Keratinocyte (primary cell): ENCODE data around the gene TRIM39. TPM values are rescaled to one million over a fixed set of nuclear protein-coding genes. Genes with fewer than 3 reads are reported as not detected.

Experiments used
- DNase-seq: peaks from one replicate; pipeline ENCODE4 v3.0.0-alpha.2; 2011; ENCODE audit warnings: low read depth, missing footprints, low spot score
- FAIRE-seq: peaks from 2 replicates; lab custom pipeline; 2011; peaks lifted over from hg19 to GRCh38; lab: Jason Lieb, UNC
- H2AFZ ChIP-seq: 2 replicates; pipeline ENCODE4 v1.6.0; 2012; ENCODE audit warnings: low read length, control low read depth, inconsistent platforms; ENCODE audit not compliant: control insufficient read depth
- H3K27ac ChIP-seq: 2 replicates; pipeline ENCODE4 v1.5.1; 2011; ENCODE audit warnings: low read length; ENCODE audit not compliant: control insufficient read depth, insufficient read depth
- H3K27me3 ChIP-seq: 3 replicates; pipeline ENCODE4 v1.6.0; 2011; ENCODE audit warnings: low read length; ENCODE audit not compliant: control insufficient read depth, insufficient read depth; ENCODE audit errors: extremely low read depth
- H3K36me3 ChIP-seq, 2 experiments: 2 replicates in 1 of 2; 3 replicates in 1 of 2; pipeline ENCODE4 v1.5.1; 2011; ENCODE audit warnings: low read length in 2 of 2, mild to moderate bottlenecking in 1 of 2; ENCODE audit not compliant: control insufficient read depth in 2 of 2, insufficient read depth in 2 of 2; ENCODE audit errors: extremely low read depth in 1 of 2
- H3K4me1 ChIP-seq: 3 replicates; pipeline ENCODE4 v1.5.1; 2011; ENCODE audit warnings: low read length; ENCODE audit not compliant: control insufficient read depth, insufficient read depth; ENCODE audit errors: extremely low read depth
- H3K4me2 ChIP-seq: 3 replicates; pipeline ENCODE4 v1.6.0; 2011; ENCODE audit warnings: low read depth, low read length; ENCODE audit not compliant: control insufficient read depth, insufficient read depth; ENCODE audit errors: extremely low read depth
- H3K4me3 ChIP-seq, 3 experiments: fragments of 200-600 bp in 1 of 3; sonication (generic) in 1 of 3; 2 replicates in 2 of 3; 3 replicates in 1 of 3; pipeline ENCODE4 v1.5.1; 2011 to 2016; ENCODE audit warnings: low read length in 3 of 3, mild to moderate bottlenecking in 3 of 3, control low read depth in 2 of 3, inconsistent platforms in 1 of 3, low read depth in 1 of 3, mixed read lengths in 1 of 3, mixed run types in 1 of 3, moderate library complexity in 1 of 3; ENCODE audit not compliant: control insufficient read depth in 2 of 3, insufficient read depth in 2 of 3; ENCODE audit errors: extremely low read depth in 1 of 3
- H3K79me2 ChIP-seq: 2 replicates; pipeline ENCODE4 v1.6.0; 2012; ENCODE audit warnings: low read length; ENCODE audit not compliant: control insufficient read depth, insufficient read depth
- H3K9ac ChIP-seq: 3 replicates; pipeline ENCODE4 v1.6.0; 2011; ENCODE audit warnings: low read length; ENCODE audit not compliant: control insufficient read depth, insufficient read depth; ENCODE audit errors: extremely low read depth
- H3K9me1 ChIP-seq: 3 replicates; pipeline ENCODE4 v1.6.0; 2011; ENCODE audit warnings: low read length; ENCODE audit not compliant: control insufficient read depth, insufficient read depth; ENCODE audit errors: extremely low read depth
- H3K9me3 ChIP-seq: 2 replicates; pipeline ENCODE4 v1.5.1; 2012; ENCODE audit warnings: low read depth, low read length; ENCODE audit not compliant: control insufficient read depth
- H4K20me1 ChIP-seq: 3 replicates; pipeline ENCODE4 v1.6.0; 2011; ENCODE audit warnings: low read length; ENCODE audit not compliant: control insufficient read depth, insufficient read depth; ENCODE audit errors: extremely low read depth
- CTCF ChIP-seq, 3 experiments: IDR thresholded peaks in 1 of 3; conservative IDR thresholded peaks in 1 of 3; optimal IDR thresholded peaks in 1 of 3; 2 replicates in 2 of 3; 3 replicates in 1 of 3; pipeline versions ENCODE3 to v1.5.1; 2011; ENCODE audit warnings: low read length in 3 of 3, mild to moderate bottlenecking in 3 of 3, moderate library complexity in 2 of 3, control low read depth in 1 of 3, inconsistent platforms in 1 of 3; ENCODE audit not compliant: insufficient read depth in 2 of 3; ENCODE audit errors: extremely low read depth in 1 of 3
- EZH2 ChIP-seq: IDR thresholded peaks from one replicate; pipeline ENCODE4 v1.6.1; 2012; ENCODE audit warnings: inconsistent platforms, mild to moderate bottlenecking, low read length, moderate library complexity
- dilution Hi-C: fragments of 300-500 bp; cut with MboI; formaldehyde crosslinking; loops from one replicate; pipeline ENCODE4 v1.7.0; 2020; ENCODE audit warnings: low sequenced_read_pairs; ENCODE audit not compliant: extremely low pct_ligation_motif_present
- polyA plus RNA-seq, 5 experiments: library from polyadenylated mRNA; depleted of rRNA in 3 of 5; stranded (reverse) in 3 of 5; stranded (forward) in 1 of 5; unstranded in 1 of 5; fragments of >200 nt; gene quantifications; 1 replicate in 1 of 5; 2 replicates in 3 of 5; 3 replicates in 1 of 5; pipeline versions ENCODE4 v1.2.1 to v1.2.3, GENCODE V29; 2011 to 2012; ENCODE audit warnings: missing spikeins in 2 of 5, low read depth in 1 of 5, low replicate concordance in 1 of 5

The TRIM39 gene
- polyA plus RNA-seq, 1 donor (not counting 4 experiments of a cell fraction or from before 2014, with no cell fraction given) = 7.9 TPM

GRCh38 chr6:30287139-30287538 lies 39.6 kb upstream of the TRIM39 start:
- no peak overlapping the region for H2AFZ ChIP-seq
- H3K4me2 ChIP-seq = no peak overlapping the region
- H3K4me3 ChIP-seq = no peak overlapping the region
- no peak for TF ChIP-seq EZH2
- no peaks in the 10 kb centered on the region for H4K20me1 ChIP-seq
- DNase-seq (no peak), FAIRE-seq (no peak)
- H3K27ac ChIP-seq = no peak overlapping the region
- H3K9me3 ChIP-seq = peaks cover 22% of the 10 kb centered on the region
- no peaks in the 10 kb centered on the region for H3K27me3 ChIP-seq
- dilution Hi-C loops = no loop called here
- no peaks in the 10 kb centered on the region for H3K9me1 ChIP-seq
- no peaks in the 10 kb centered on the region for H3K79me2 ChIP-seq
- no peak overlapping the region for H3K9ac ChIP-seq
- no peaks in the 10 kb centered on the region for H3K4me1 ChIP-seq
- H3K36me3 ChIP-seq = peaks cover 10 to 14% of the 10 kb centered on the region in 2 experiments

DNA sequence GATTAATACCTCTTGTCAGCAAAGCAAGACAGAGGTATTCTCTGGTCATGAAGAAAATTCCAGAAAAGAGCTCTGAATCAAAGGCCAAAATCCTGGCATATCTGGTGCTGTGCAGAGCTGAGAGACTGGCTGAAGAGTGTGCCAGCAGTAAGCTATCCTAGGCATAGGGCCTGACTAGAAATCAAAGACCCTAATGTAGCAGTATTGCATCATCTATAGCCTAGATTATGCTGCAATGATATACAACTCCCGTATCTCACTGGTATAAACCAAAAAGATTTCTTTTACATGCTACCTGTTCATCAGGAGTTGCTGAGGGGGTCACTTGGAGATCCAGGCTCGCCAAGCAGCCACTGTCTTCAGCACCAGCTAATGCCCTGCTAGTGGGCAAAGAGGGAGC lies 30.9 kb upstream of the TRIM39 start:
- TF ChIP-seq EZH2 (no peak), CTCF (optimal IDR thresholded peaks at IDR 0.05 in 1 of 3, IDR thresholded peaks at IDR 0.05 in 1 of 3, conservative IDR thresholded peaks at IDR 0.05 in 1 of 3; ENCODE audit: extremely low read depth in 1 of 3, insufficient read depth in 2 of 3, low read length in 3 of 3) (no peak)
- H4K20me1 ChIP-seq = no peaks in the 10 kb centered on the region
- no peaks in the 10 kb centered on the region for H3K79me2 ChIP-seq
- no peak for FAIRE-seq
- H3K4me3 ChIP-seq = no peak overlapping the region
- no peaks in the 10 kb centered on the region for H3K27me3 ChIP-seq
- no peak overlapping the region for H2AFZ ChIP-seq
- H3K4me2 ChIP-seq = no peak overlapping the region
- dilution Hi-C loops = no loop called here
- no peak overlapping the region for H3K27ac ChIP-seq
- H3K36me3 ChIP-seq = peaks cover 9 to 11% of the 10 kb centered on the region in 2 experiments
- no peaks in the 10 kb centered on the region for H3K9me1 ChIP-seq
- H3K4me1 ChIP-seq = no peaks in the 10 kb centered on the region
- DNase-seq = no peak
- no peak overlapping the region for H3K9ac ChIP-seq
- H3K9me3 ChIP-seq = no peaks in the 10 kb centered on the region

- H3K27me3 ChIP-seq = no peaks in the 10 kb centered on the region
- no peak overlapping the region for H3K27ac ChIP-seq
- no peak overlapping the region for H3K4me3 ChIP-seq
- peaks cover 6 to 32% of the 10 kb centered on the region in 2 experiments for H3K36me3 ChIP-seq
- no peaks in the 10 kb centered on the region for H3K4me1 ChIP-seq
- FAIRE-seq (no peak), DNase-seq (no peak)
- no peaks in the 10 kb centered on the region for H3K9me1 ChIP-seq
- H4K20me1 ChIP-seq = peaks cover 7% of the 10 kb centered on the region
- no peak overlapping the region for H3K9ac ChIP-seq
- H3K4me2 ChIP-seq = no peak overlapping the region
- dilution Hi-C loops = no loop called here
- H2AFZ ChIP-seq = no peak overlapping the region
- TF ChIP-seq EZH2 = no peak
- no peak for TF ChIP-seq CTCF (optimal IDR thresholded peaks at IDR 0.05 in 1 of 3, IDR thresholded peaks at IDR 0.05 in 1 of 3, conservative IDR thresholded peaks at IDR 0.05 in 1 of 3; ENCODE audit: extremely low read depth in 1 of 3, insufficient read depth in 2 of 3, low read length in 3 of 3)
- H3K79me2 ChIP-seq = peaks cover 32% of the 10 kb centered on the region
- peaks cover 4% of the 10 kb centered on the region for H3K9me3 ChIP-seq
Observed at GRCh38 chr6:30304002-30304401, 22.7 kb upstream of the TRIM39 start.
